K562 (cell line): Measurements from ENCODE around the gene AJM1. TPM values are rescaled to one million over a fixed set of nuclear protein-coding genes. Genes with fewer than 3 reads are reported as not detected.

Experiments
- ATAC-seq: fragments of 200-7000 bp; cut with Tn5 transposase; 3 replicates; pipeline ENCODE4 v1.9.1; 2020; ENCODE audit warnings: moderate library complexity
- BruUV-seq: library from RNA; stranded (reverse); fragments of 400-500 nt; replicated peaks from 2 replicates; lab custom pipeline; 2021; lab: Mats Ljungman, UMichigan
- CTCF ChIA-PET: fragments of 300-600 bp; formaldehyde crosslinking; extraction: SDS; loops from one replicate; lab custom pipeline; 2021; ENCODE audit warnings: low intra/inter-chr PET ratio; lab: Yijun Ruan, JAX
- POLR2A ChIA-PET: fragments of 300-600, 350-650 bp; sonication (Branson Sonifier 250); formaldehyde crosslinking; extraction: SDS; loops from one replicate; lab custom pipeline; 2021; ENCODE audit warnings: antibody characterized with exemption, inconsistent platforms; lab: Yijun Ruan, JAX
- DNase-seq, 4 experiments: peaks; one replicate each; pipeline versions ENCODE4 v3.0.0 to v3.0.0-alpha.2; 2011 to 2018; ENCODE audit warnings: low spot score in 3 of 4, mixed read lengths in 3 of 4; ENCODE audit errors: extremely low read depth in 1 of 4
- FAIRE-seq: peaks from 2 replicates; lab custom pipeline; 2011; peaks lifted over from hg19 to GRCh38; lab: Jason Lieb, UNC
- H2AFZ ChIP-seq: 2 replicates; pipeline ENCODE4 v1.6.0; 2011; ENCODE audit warnings: low read depth, low read length, control low read depth, inconsistent platforms
- H3K27ac ChIP-seq: fragments of 200-600 bp; 3 replicates; pipeline ENCODE4 v1.8.0; 2011; ENCODE audit warnings: low read depth, mild to moderate bottlenecking, control low read depth, inconsistent platforms, low read length, moderate library complexity, mixed read lengths; ENCODE audit errors: extremely low read depth
- H3K27me3 ChIP-seq, 2 experiments: fragments of 300-600 bp in 1 of 2; 2 replicates in 1 of 2; 3 replicates in 1 of 2; pipeline versions ENCODE4 v1.6.0 to v1.8.0; 2011; ENCODE audit warnings: inconsistent platforms in 2 of 2, low read length in 2 of 2, mild to moderate bottlenecking in 1 of 2, mixed read lengths in 1 of 2, moderate library complexity in 1 of 2; ENCODE audit not compliant: control insufficient read depth in 2 of 2, insufficient read depth in 2 of 2
- H3K36me3 ChIP-seq: fragments of 300-600 bp; 3 replicates; pipeline ENCODE4 v1.8.0; 2011; ENCODE audit warnings: mild to moderate bottlenecking, low read length, inconsistent platforms; ENCODE audit not compliant: control insufficient read depth, insufficient read depth
- H3K4me1 ChIP-seq, 2 experiments: fragments of 200-600 bp in 1 of 2; replicated peaks in 1 of 2; 2 replicates in 1 of 2; 3 replicates in 1 of 2; pipeline versions ENCODE4 v1.5.1 to v1.8.0; 2011; ENCODE audit warnings: inconsistent platforms in 2 of 2, low read length in 2 of 2, mild to moderate bottlenecking in 1 of 2, mixed read lengths in 1 of 2, moderate library complexity in 1 of 2; ENCODE audit not compliant: control insufficient read depth in 2 of 2, insufficient read depth in 2 of 2
- H3K4me2 ChIP-seq: 2 replicates; pipeline ENCODE4 v1.6.1; 2011; ENCODE audit warnings: low read length, control low read depth, inconsistent platforms, mixed read lengths; ENCODE audit not compliant: insufficient read depth
- H3K4me3 ChIP-seq: fragments of 200-600 bp; sonication (generic), shearing (Covaris generic); 2 replicates; pipeline ENCODE4 v1.5.1; 2016; ENCODE audit warnings: control low read depth, inconsistent platforms
- H3K79me2 ChIP-seq: fragments of 200-600 bp; 3 replicates; pipeline ENCODE4 v1.8.0; 2011; ENCODE audit warnings: low read length, inconsistent platforms; ENCODE audit not compliant: control insufficient read depth, insufficient read depth
- H3K9ac ChIP-seq, 2 experiments: 2 replicates each; pipeline versions ENCODE4 v1.6.0 to v1.6.1; 2011; ENCODE audit warnings: low read depth in 2 of 2, low read length in 2 of 2, control low read depth in 1 of 2, inconsistent platforms in 1 of 2, mild to moderate bottlenecking in 1 of 2, mixed read lengths in 1 of 2; ENCODE audit not compliant: insufficient read depth in 1 of 2
- H3K9me1 ChIP-seq: one replicate; pipeline ENCODE4 v1.6.0; 2011; ENCODE audit warnings: inconsistent platforms, mild to moderate bottlenecking, low read length, moderate library complexity; ENCODE audit not compliant: control insufficient read depth, insufficient read depth
- H3K9me3 ChIP-seq: replicated peaks from 2 replicates; pipeline ENCODE4 v1.5.1; 2011; ENCODE audit warnings: low read depth, low read length, inconsistent platforms; ENCODE audit not compliant: control insufficient read depth, insufficient read depth
- H4K20me1 ChIP-seq: replicated peaks from 2 replicates; pipeline ENCODE4 v1.6.1; 2011; ENCODE audit warnings: low read length, inconsistent platforms, mixed read lengths; ENCODE audit not compliant: control insufficient read depth, insufficient read depth
- ETV5 ChIP-seq: sonication (generic); formaldehyde crosslinking; IDR thresholded peaks from 2 replicates; pipeline ENCODE4 v1.4.0; 2020; ENCODE audit warnings: low read depth, mild to moderate bottlenecking, missing genetic modification reagents
- GTF2F1 ChIP-seq: IDR thresholded peaks from 2 replicates; pipeline ENCODE4 v1.6.1; 2011; ENCODE audit warnings: low read depth, low read length, improper control_type of control experiment
- HDAC3 ChIP-seq: fragments of 450-650 bp; IDR thresholded peaks from 2 replicates; pipeline ENCODE4 v1.6.1; 2018; ENCODE audit warnings: borderline replicate concordance, mild to moderate bottlenecking, moderate library complexity; ENCODE audit not compliant: partially characterized antibody
- POLR2G ChIP-seq: fragments of 200-400 bp; formaldehyde crosslinking; IDR thresholded peaks from 2 replicates; pipeline ENCODE4 v1.6.1; 2017; ENCODE audit warnings: low read depth, mild to moderate bottlenecking, antibody characterized with exemption, low read length, moderate library complexity
- RBFOX2 ChIP-seq: fragments of 200-400 bp; formaldehyde crosslinking; IDR thresholded peaks from 2 replicates; pipeline ENCODE4 v1.6.1; 2017; ENCODE audit warnings: low read depth, mild to moderate bottlenecking, low read length, moderate library complexity
- TEAD2 ChIP-seq: fragments of 450-650 bp; IDR thresholded peaks from 2 replicates; pipeline ENCODE4 v1.6.1; 2016; ENCODE audit warnings: missing genetic modification characterization, control low read depth, missing compliant biosample characterization
- TFAM ChIP-seq: fragments of 250-450 bp; sonication (Bioruptor Pico); conservative IDR thresholded peaks from 2 replicates; pipeline ENCODE4 v1.5.0; 2021; ENCODE audit warnings: mild to moderate bottlenecking, moderate library complexity
- ZNF274 ChIP-seq: IDR thresholded peaks from 2 replicates; pipeline ENCODE4 v1.6.1; 2011; ENCODE audit warnings: low read depth, mild to moderate bottlenecking, low read length, moderate library complexity, borderline replicate concordance
- ZNF436 ChIP-seq: fragments of 250-450, 450-650 bp; sonication (Bioruptor Pico); formaldehyde crosslinking; IDR thresholded peaks from 2 replicates; pipeline ENCODE4 v1.7.0; 2020; ENCODE audit warnings: mild to moderate bottlenecking
- ZNF79 ChIP-seq: fragments of 250-450 bp; sonication (Bioruptor Pico); IDR thresholded peaks from 2 replicates; pipeline ENCODE4 v1.4.0; 2020; ENCODE audit warnings: low read depth, mild to moderate bottlenecking, moderate library complexity
- WGBS: fragments of 100-300 bp; shearing (Covaris generic); methylation state at CpG from one replicate; pipeline ENCODE4 v1.1.6; 2016; ENCODE audit warnings: low coverage, mixed read lengths; ENCODE audit not compliant: insufficient coverage; ENCODE audit errors: missing lambda C conversion rate; 5-methylcytosine and 5-hydroxymethylcytosine counted together
- in situ Hi-C: fragments of 300-500 bp; cut with MboI; formaldehyde crosslinking; loops from 4 replicates; pipeline ENCODE4 v1.15.0; 2018; ENCODE audit warnings: inconsistent platforms, mixed read lengths
- intact Hi-C: fragments of 100-400 bp; cut with micrococcal nuclease; formaldehyde crosslinking; loops from 2 replicates; pipeline ENCODE4 v1.14.2; 2022
- polyA plus RNA-seq, 8 experiments: library from polyadenylated mRNA; depleted of rRNA in 4 of 8; stranded (reverse) in 5 of 8; unstranded in 3 of 8; fragments of >200 nt; fragmentation: Nextera tagmentation in 2 of 8; fragmentation: Illumina TruSeq in 1 of 8; extraction: Ambion mirVana in 2 of 8; extraction: Trizol in 1 of 8; gene quantifications; 2 replicates each; pipeline versions ENCODE4 v1.2.1 to v1.2.3, GENCODE V29; 2011 to 2014; ENCODE audit warnings: inconsistent platforms in 1 of 8, missing spikeins in 1 of 8
- total RNA-seq, 7 experiments: library from RNA; depleted of rRNA in 6 of 7; stranded (reverse); fragments of >200 nt in 6 of 7; fragmentation: Illumina TruSeq in 2 of 7; extraction: Trizol in 2 of 7; gene quantifications; 2 replicates each; pipeline versions ENCODE4 v1.2.1 to v1.2.3, GENCODE V29; 2011 to 2021; ENCODE audit warnings: low replicate concordance in 1 of 7
- TF ChIP-seq, protein P1 (sequence below): fragments of 450-650 bp; formaldehyde crosslinking; IDR thresholded peaks from 2 replicates; pipeline ENCODE4 v1.4.0; 2020; ENCODE audit warnings: mild to moderate bottlenecking, moderate library complexity

Gene AJM1
- total and polyA plus RNA-seq, 9 of the 15 experiments (the other 6 are each of a cell fraction or from before 2014, with no cell fraction given): 0.01 to 3.7 (median 0.65) TPM; not detected in 1

- TF ChIP-seq ZNF274 (no peak), ZNF79 (no peak), ETV5 (no peak), ZNF436 (CRISPR knock-in tag) (no peak), RBFOX2 (peak; percentile 47), TEAD2 (tag) (no peak), GTF2F1 (no peak), TFAM (no peak), POLR2G (0 out of 2 replicates have a peak, but pooled peaks have one; percentile 44), HDAC3 (no peak)
- TF ChIP-seq, protein P1, sequence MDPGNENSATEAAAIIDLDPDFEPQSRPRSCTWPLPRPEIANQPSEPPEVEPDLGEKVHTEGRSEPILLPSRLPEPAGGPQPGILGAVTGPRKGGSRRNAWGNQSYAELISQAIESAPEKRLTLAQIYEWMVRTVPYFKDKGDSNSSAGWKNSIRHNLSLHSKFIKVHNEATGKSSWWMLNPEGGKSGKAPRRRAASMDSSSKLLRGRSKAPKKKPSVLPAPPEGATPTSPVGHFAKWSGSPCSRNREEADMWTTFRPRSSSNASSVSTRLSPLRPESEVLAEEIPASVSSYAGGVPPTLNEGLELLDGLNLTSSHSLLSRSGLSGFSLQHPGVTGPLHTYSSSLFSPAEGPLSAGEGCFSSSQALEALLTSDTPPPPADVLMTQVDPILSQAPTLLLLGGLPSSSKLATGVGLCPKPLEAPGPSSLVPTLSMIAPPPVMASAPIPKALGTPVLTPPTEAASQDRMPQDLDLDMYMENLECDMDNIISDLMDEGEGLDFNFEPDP (CRISPR knock-in tag): no peak
- H3K79me2 ChIP-seq: peaks cover 94% of the 10 kb centered on the region
- no peak overlapping the region for H3K4me2 ChIP-seq
- H3K36me3 ChIP-seq: peaks cover 56% of the 10 kb centered on the region; the same call in 2 of the 3 replicates
- CTCF ChIA-PET: no interaction called here
- no peak overlapping the region for H2AFZ ChIP-seq
- no peak overlapping the region for H3K4me3 ChIP-seq
- DNase-seq (no peak), ATAC-seq (no peak), FAIRE-seq (no peak)
- WGBS: 96% methylated on average over 15 of the region's 42 CpGs
- H3K9me3 ChIP-seq: no peaks in the 10 kb centered on the region; the same call in 1 of the 2 replicates
- H3K9me1 ChIP-seq: peaks cover 2% of the 10 kb centered on the region
- no TSS peak for BruUV-seq
- intact Hi-C loops (no loop called here), in situ Hi-C loops (no loop called here)
- H3K27me3 ChIP-seq: no peaks in the 10 kb centered on the region
- POLR2A ChIA-PET: no interaction called here
- H3K4me1 ChIP-seq: peaks cover 11 to 45% of the 10 kb centered on the region in 2 experiments; a peak in 4 of 5 replicates
- no peak overlapping the region for H3K27ac ChIP-seq
- H3K9ac ChIP-seq: peak overlapping the region in 1 of 2 experiments; percentile 67; a peak in 2 of 4 replicates
- 0 out of 2 replicates have a peak, but pooled peaks cover 18% of the 10 kb centered on the region for H4K20me1 ChIP-seq
Measured at GRCh38 chr9:136889858-136890257, 47.6 kb downstream of the AJM1 start.
